ENCODE data around the gene IGF1.

GRCh38 chr12:102438827-102439210, 41.5 kb downstream of the IGF1 start:
- TF ChIP-seq, protein P1, sequence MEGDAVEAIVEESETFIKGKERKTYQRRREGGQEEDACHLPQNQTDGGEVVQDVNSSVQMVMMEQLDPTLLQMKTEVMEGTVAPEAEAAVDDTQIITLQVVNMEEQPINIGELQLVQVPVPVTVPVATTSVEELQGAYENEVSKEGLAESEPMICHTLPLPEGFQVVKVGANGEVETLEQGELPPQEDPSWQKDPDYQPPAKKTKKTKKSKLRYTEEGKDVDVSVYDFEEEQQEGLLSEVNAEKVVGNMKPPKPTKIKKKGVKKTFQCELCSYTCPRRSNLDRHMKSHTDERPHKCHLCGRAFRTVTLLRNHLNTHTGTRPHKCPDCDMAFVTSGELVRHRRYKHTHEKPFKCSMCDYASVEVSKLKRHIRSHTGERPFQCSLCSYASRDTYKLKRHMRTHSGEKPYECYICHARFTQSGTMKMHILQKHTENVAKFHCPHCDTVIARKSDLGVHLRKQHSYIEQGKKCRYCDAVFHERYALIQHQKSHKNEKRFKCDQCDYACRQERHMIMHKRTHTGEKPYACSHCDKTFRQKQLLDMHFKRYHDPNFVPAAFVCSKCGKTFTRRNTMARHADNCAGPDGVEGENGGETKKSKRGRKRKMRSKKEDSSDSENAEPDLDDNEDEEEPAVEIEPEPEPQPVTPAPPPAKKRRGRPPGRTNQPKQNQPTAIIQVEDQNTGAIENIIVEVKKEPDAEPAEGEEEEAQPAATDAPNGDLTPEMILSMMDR (IDR thresholded peaks at IDR 0.05): no peak
- TF ChIP-seq POLR2A (IDR thresholded peaks at IDR 0.05): no peak
